NT2/D1 (cell line): ENCODE results near the gene CYP24A1.

Experiments
- SUZ12 ChIP-seq: IDR thresholded peaks from 2 replicates; pipeline ENCODE4 v1.6.1; 2011; ENCODE audit not compliant: insufficient read length, insufficient read depth; ENCODE audit errors: extremely low read depth
- YY1 ChIP-seq: IDR thresholded peaks from 2 replicates; pipeline ENCODE4 v1.6.1; 2011; ENCODE audit not compliant: insufficient read length, insufficient read depth
- ZNF274 ChIP-seq: IDR thresholded peaks from 2 replicates; pipeline ENCODE4 v1.6.1; 2011; ENCODE audit warnings: mild to moderate bottlenecking, low read depth, low read length

DNA sequence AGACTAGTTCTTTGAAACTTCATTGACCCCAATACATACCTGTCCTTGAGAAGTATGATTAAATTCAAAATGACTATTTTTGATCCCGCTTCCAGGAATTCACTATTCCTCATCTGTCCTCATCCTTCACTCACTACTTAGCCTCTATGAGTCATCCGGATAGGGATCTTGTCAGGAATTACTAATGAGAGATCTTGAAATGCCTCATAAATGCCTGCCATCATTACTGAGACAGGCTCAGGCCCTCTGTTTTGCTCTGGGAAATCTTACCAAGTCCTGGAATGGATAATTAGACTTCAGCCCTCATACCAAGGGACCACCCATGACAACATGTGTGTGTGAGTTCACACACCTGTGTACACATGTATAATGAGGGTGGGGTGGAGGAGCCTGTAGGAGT, 2.8 kb upstream of the CYP24A1 start:
- TF ChIP-seq ZNF274 (no peak), YY1 (no peak), SUZ12 (no peak)
